GM12872 (cell line): ENCODE measurements around the gene BEND2.

Experiments used
- TF ChIP-seq, protein P1 (sequence below): IDR thresholded peaks from 3 replicates; pipeline ENCODE4 v1.5.1; 2011; ENCODE audit warnings: low read depth, mild to moderate bottlenecking, low read length, moderate library complexity; ENCODE audit not compliant: insufficient read depth

Gene BEND2

GRCh38 chrX:18220786-18221185, at the start of gene BEND2:
TSS of gene BEND2 (minus strand) at chrX:18220886. CDS start at chrX:18220750, 136 bp downstream.
- TF ChIP-seq, protein P1, sequence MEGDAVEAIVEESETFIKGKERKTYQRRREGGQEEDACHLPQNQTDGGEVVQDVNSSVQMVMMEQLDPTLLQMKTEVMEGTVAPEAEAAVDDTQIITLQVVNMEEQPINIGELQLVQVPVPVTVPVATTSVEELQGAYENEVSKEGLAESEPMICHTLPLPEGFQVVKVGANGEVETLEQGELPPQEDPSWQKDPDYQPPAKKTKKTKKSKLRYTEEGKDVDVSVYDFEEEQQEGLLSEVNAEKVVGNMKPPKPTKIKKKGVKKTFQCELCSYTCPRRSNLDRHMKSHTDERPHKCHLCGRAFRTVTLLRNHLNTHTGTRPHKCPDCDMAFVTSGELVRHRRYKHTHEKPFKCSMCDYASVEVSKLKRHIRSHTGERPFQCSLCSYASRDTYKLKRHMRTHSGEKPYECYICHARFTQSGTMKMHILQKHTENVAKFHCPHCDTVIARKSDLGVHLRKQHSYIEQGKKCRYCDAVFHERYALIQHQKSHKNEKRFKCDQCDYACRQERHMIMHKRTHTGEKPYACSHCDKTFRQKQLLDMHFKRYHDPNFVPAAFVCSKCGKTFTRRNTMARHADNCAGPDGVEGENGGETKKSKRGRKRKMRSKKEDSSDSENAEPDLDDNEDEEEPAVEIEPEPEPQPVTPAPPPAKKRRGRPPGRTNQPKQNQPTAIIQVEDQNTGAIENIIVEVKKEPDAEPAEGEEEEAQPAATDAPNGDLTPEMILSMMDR = no peak

DNA sequence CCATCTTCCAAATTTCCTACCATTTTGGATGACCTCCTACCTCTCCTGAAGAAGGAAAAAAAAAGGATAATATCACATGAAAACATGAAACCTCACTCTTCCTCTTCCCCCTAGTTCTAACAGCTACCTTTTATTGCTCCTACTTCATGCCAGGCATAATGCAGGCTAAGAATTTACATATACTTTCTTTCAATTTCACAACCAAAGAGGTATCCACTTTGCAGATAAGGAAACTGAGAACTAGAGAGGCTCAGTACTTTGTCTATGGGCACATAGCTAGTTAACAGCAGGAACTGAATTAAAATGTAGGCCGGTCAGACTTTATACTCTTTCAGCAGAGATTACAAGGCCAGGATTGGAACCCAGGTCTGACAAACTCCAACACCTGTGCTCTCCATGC, 34.4 kb upstream of the BEND2 start:
- TF ChIP-seq, protein P1 = no peak

DNA sequence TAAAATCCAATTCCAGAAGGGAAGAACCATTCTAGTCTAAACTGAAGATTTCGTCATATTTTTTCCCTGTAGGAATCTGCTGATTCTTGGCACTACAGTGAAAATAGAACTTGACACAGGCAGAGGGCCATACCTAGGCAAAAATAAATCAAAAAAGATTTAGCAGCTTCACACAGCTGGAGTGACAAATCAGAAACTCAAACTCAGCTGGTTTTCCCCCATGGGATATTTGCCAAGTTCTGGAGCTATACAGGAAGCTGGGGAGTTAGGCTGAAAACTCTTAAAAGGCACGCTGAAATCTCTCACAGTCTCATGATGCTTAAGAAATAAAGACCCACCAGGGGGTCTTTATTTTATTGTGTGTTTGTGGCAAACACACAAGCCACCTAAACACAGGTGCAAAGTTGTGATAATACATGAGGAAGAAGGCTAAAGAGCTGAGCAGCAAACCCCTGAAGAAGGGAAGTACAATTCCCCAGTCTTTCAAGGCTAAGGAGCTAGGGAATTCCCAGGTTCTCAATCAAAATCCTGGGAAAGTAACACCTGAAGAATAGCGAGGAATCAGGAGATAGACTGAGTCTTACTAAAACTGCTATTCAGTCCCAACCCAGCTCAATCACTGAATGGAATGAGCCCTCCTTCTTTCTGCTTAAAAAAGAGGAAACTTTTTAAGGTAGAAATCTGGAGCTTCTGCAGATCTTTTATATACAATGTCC, 32.1 kb upstream of the BEND2 start:
- TF ChIP-seq, protein P1 = no peak

GRCh38 chrX:18228069-18228468, 7.4 kb upstream of the BEND2 start:
- TF ChIP-seq, protein P1 = no peak

DNA sequence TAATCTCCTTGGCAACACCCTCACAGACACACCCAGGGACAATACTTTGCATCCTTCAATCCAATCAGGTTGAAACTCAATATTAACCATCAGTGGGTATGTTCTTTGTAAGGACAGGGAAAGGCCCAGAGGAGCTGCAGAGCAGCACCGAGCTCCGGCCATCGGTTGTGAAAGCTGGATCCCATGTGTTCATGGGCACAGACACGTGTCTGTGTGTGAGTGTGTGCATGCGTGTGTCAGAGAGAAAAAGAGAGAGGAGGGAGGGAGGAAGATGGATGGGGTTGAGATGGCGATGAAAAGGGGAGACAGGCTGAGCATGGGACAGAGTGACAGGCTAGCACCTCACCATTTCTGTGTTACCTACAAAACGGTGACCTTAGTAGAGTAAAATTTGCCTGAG, 6.8 kb upstream of the BEND2 start:
- TF ChIP-seq, protein P1 = no peak

- TF ChIP-seq, protein P1 = no peak
These were observed 10.2 kb downstream of the BEND2 start for GRCh38 chrX:18210470-18210869.

DNA sequence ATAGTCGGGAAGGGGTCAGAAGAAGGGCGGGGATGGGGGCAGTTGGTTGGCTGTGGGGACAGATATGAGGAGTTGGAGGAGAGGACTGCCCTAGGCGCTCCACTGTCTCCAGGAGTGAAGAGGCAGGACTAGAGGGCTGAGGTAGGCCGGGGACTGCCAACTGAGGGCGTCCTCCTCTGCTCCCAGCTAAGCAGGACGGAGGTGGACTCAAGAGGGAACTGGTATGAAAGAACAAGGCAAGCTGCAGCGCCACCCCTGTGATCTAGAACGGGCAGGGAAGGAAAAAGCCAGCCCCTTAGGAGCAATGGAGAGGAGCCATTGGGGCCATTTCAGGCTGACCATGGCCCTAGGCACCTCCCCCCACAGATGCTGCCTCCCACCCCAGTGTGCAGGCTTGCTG, 14.0 kb downstream of the BEND2 start:
- TF ChIP-seq, protein P1 = no peak
